ENCODE data around the gene TRIM46. TPM values are rescaled to one million over a fixed set of nuclear protein-coding genes. Genes with fewer than 3 reads are reported as not detected.
"Not testable (repeated sequence)": the region's sequence is repeated elsewhere in the genome, so short reads cannot be mapped to it uniquely, and the experiment has no call there.

The TRIM46 gene
- total RNA-seq, 1 experiment from 2014 or later, result 4.1 TPM

DNA sequence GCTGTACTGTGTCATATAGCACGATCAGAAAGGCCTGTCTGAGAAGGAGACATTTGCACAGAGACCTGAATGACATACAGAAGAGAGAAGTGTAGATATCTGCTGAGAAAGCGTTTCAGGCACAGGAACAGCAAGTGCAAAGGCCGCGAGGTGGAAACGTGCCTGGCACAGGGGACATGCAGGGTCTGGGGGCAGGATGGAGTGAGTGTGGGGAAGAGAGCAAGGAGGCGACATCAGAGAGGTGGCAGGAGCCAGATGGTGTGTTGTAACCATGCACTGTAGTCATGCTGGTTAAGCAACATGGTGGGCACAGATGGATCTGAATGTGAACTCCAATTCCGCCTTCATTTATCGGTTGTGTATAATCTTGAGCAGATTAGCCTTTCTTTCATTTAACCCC lies 13.5 kb upstream of the TRIM46 start:
- ATAC-seq (no peak), DNase-seq (no peak)
- BruUV-seq (replicated peaks), result no TSS peak
- intact Hi-C loops (cut with micrococcal nuclease), result no loop called here
- no peaks in the 10 kb centered on the region for H3F3A ChIP-seq (ENCODE audit: low read length, unreplicated experiment)
- H3K4me1 ChIP-seq (ENCODE audit: insufficient read depth, low read length), result no peaks in the 10 kb centered on the region
- no peak overlapping the region for H3K9ac ChIP-seq (ENCODE audit: low read length)
- no peak overlapping the region for H3K4me3 ChIP-seq (ENCODE audit: low read length)
- no peaks in the 10 kb centered on the region for H3K27me3 ChIP-seq (ENCODE audit: low read length)
- H4K20me1 ChIP-seq (ENCODE audit: low read length), result no peaks in the 10 kb centered on the region
- no peaks in the 10 kb centered on the region for H3K36me3 ChIP-seq (ENCODE audit: low read depth, low read length)
- no peaks in the 10 kb centered on the region for H3K79me2 ChIP-seq (ENCODE audit: low read length)
- no peak overlapping the region for H3K27ac ChIP-seq (ENCODE audit: low read length)
- no peaks in the 10 kb centered on the region for H3K9me2 ChIP-seq (replicated peaks; ENCODE audit: low read length)
- no peak overlapping the region for H2AFZ ChIP-seq (ENCODE audit: low read length)
- no peak overlapping the region for H3K4me2 ChIP-seq (ENCODE audit: low read length)
- no peak for TF ChIP-seq EZH2 (IDR thresholded peaks at IDR 0.05; ENCODE audit: low read length, unreplicated experiment)
- TF ChIP-seq EZH2phosphoT487 (IDR thresholded peaks at IDR 0.05; ENCODE audit: borderline replicate concordance, low read length), result no peak
- TF ChIP-seq, protein P1, sequence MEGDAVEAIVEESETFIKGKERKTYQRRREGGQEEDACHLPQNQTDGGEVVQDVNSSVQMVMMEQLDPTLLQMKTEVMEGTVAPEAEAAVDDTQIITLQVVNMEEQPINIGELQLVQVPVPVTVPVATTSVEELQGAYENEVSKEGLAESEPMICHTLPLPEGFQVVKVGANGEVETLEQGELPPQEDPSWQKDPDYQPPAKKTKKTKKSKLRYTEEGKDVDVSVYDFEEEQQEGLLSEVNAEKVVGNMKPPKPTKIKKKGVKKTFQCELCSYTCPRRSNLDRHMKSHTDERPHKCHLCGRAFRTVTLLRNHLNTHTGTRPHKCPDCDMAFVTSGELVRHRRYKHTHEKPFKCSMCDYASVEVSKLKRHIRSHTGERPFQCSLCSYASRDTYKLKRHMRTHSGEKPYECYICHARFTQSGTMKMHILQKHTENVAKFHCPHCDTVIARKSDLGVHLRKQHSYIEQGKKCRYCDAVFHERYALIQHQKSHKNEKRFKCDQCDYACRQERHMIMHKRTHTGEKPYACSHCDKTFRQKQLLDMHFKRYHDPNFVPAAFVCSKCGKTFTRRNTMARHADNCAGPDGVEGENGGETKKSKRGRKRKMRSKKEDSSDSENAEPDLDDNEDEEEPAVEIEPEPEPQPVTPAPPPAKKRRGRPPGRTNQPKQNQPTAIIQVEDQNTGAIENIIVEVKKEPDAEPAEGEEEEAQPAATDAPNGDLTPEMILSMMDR (conservative IDR thresholded peaks at IDR 0.05; ENCODE audit: low read depth, low read length), result no peak
- POLR2A ChIA-PET (ENCODE audit: unreplicated experiment), result no interaction called here
- H3K9me3 ChIP-seq (ENCODE audit: low read length), result no peaks in the 10 kb centered on the region
- CTCF ChIA-PET, result no interaction called here

GRCh38 chr1:155162631-155163030 lies 11.0 kb upstream of the TRIM46 start:
- DNase-seq; intact Hi-C loops (cut with micrococcal nuclease); H3F3A ChIP-seq (ENCODE audit: low read length, unreplicated experiment); POLR2A ChIA-PET (ENCODE audit: unreplicated experiment); H2AFZ ChIP-seq (ENCODE audit: low read length); H4K20me1 ChIP-seq (ENCODE audit: low read length); H3K9me2 ChIP-seq (replicated peaks; ENCODE audit: low read length); H3K36me3 ChIP-seq (ENCODE audit: low read depth, low read length); H3K9me3 ChIP-seq (ENCODE audit: low read length); H3K27ac ChIP-seq (ENCODE audit: low read length); BruUV-seq (replicated peaks); H3K9ac ChIP-seq (ENCODE audit: low read length); ATAC-seq; H3K27me3 ChIP-seq (ENCODE audit: low read length); H3K4me3 ChIP-seq (ENCODE audit: low read length); H3K4me2 ChIP-seq (ENCODE audit: low read length); H3K79me2 ChIP-seq (ENCODE audit: low read length); H3K4me1 ChIP-seq (ENCODE audit: insufficient read depth, low read length); CTCF ChIA-PET: not testable (repeated sequence)

DNA sequence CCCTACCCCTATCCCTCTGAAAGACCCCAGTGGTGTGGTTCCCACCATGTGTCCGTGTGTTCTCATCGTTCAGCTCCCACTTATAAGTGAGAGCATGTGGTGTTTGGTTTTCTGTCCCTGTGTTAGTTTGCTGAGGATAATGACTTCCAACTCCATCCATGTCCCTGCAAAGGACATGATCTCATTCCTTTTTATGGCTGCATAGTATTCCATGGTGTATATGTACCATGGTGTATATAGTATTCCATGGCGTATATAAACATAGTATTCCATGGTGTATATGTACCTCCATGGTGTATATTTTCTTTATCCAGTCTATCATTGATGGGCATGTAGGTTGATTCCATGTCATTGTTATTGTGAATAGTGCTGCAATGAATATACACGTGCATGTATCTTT lies 9.9 kb upstream of the TRIM46 start:
- H3F3A ChIP-seq (ENCODE audit: low read length, unreplicated experiment); H2AFZ ChIP-seq (ENCODE audit: low read length); H3K79me2 ChIP-seq (ENCODE audit: low read length); ATAC-seq; H3K4me2 ChIP-seq (ENCODE audit: low read length); H3K27me3 ChIP-seq (ENCODE audit: low read length); DNase-seq; H3K9me2 ChIP-seq (replicated peaks; ENCODE audit: low read length); H3K4me1 ChIP-seq (ENCODE audit: insufficient read depth, low read length); H3K36me3 ChIP-seq (ENCODE audit: low read depth, low read length); BruUV-seq (replicated peaks); H4K20me1 ChIP-seq (ENCODE audit: low read length); intact Hi-C loops (cut with micrococcal nuclease); H3K4me3 ChIP-seq (ENCODE audit: low read length); H3K27ac ChIP-seq (ENCODE audit: low read length); CTCF ChIA-PET; H3K9me3 ChIP-seq (ENCODE audit: low read length); H3K9ac ChIP-seq (ENCODE audit: low read length); POLR2A ChIA-PET (ENCODE audit: unreplicated experiment): not testable (repeated sequence)

DNA sequence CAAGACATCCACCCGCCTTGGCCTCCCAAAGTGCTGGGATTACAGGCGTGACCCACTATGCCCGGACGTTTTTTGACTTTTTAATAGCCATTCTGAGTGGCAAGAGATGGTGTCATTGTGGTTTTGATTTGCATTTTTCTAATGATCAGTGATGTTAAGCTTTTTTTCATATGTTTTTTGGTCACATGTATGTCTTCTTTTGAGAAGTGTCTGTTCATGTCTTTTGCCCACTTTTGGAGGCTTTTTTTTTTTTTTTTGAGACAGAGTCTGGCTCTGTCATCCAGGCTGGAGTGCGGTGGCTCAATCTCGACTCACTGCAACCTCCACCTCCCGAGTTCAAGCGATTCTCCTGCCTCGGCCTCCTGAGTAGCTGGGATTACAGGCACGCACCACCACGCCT lies 9.0 kb upstream of the TRIM46 start:
- BruUV-seq (replicated peaks); POLR2A ChIA-PET (ENCODE audit: unreplicated experiment); H3K4me3 ChIP-seq (ENCODE audit: low read length); H3K4me2 ChIP-seq (ENCODE audit: low read length); H3K36me3 ChIP-seq (ENCODE audit: low read depth, low read length); CTCF ChIA-PET; intact Hi-C loops (cut with micrococcal nuclease); H2AFZ ChIP-seq (ENCODE audit: low read length); H3K79me2 ChIP-seq (ENCODE audit: low read length); DNase-seq; H3F3A ChIP-seq (ENCODE audit: low read length, unreplicated experiment); ATAC-seq; H3K4me1 ChIP-seq (ENCODE audit: insufficient read depth, low read length); H3K9me2 ChIP-seq (replicated peaks; ENCODE audit: low read length); H3K9me3 ChIP-seq (ENCODE audit: low read length); H3K27ac ChIP-seq (ENCODE audit: low read length); H3K9ac ChIP-seq (ENCODE audit: low read length); H4K20me1 ChIP-seq (ENCODE audit: low read length); H3K27me3 ChIP-seq (ENCODE audit: low read length): not testable (repeated sequence)

Data from PC-3 (cell line).